HepG2 (cell line): Measurements from ENCODE around the gene MDM4. TPM values are rescaled to one million over a fixed set of nuclear protein-coding genes. Genes with fewer than 3 reads are reported as not detected.
A peak's percentile ranks its signal among the peaks of the same experiment; 100 is the strongest.

Source experiments
- FIP1L1 ChIP-seq: fragments of 200-400 bp; formaldehyde crosslinking; IDR thresholded peaks from 2 replicates; pipeline ENCODE4 v1.6.1; 2018; ENCODE audit warnings: low read depth, mild to moderate bottlenecking, low read length, moderate library complexity, borderline replicate concordance; ENCODE audit not compliant: insufficient read depth
- FOXA1 ChIP-seq, 2 experiments: fragments of 450-650 bp in 1 of 2; sonication (generic) in 1 of 2; formaldehyde crosslinking in 1 of 2; IDR thresholded peaks; 2 replicates each; pipeline versions ENCODE4 v1.4.0 to v1.6.1; 2016 to 2020; ENCODE audit warnings: missing genetic modification reagents in 1 of 2
- FOXA3 ChIP-seq: IDR thresholded peaks from 2 replicates; pipeline ENCODE4 v1.6.1; 2016; ENCODE audit warnings: missing genetic modification reagents, missing compliant biosample characterization
- GATAD2A ChIP-seq: IDR thresholded peaks from 2 replicates; pipeline ENCODE4 v1.6.1; 2016
- HNF1B ChIP-seq: sonication (generic); formaldehyde crosslinking; IDR thresholded peaks from 2 replicates; pipeline ENCODE4 v1.5.1; 2020; ENCODE audit warnings: mild to moderate bottlenecking, moderate library complexity, missing genetic modification reagents
- MBD4 ChIP-seq: IDR thresholded peaks from 2 replicates; pipeline ENCODE4 v1.6.1; 2012; ENCODE audit warnings: low read length, inconsistent platforms, borderline replicate concordance
- MED1 ChIP-seq: sonication (generic); formaldehyde crosslinking; IDR thresholded peaks from 2 replicates; pipeline ENCODE4 v1.4.0; 2020; ENCODE audit warnings: missing genetic modification reagents
- MEIS1 ChIP-seq: sonication (generic); formaldehyde crosslinking; IDR thresholded peaks from 2 replicates; pipeline ENCODE4 v1.9.0; 2021; ENCODE audit warnings: mild to moderate bottlenecking, missing genetic modification reagents, moderate library complexity, borderline replicate concordance
- TSC22D2 ChIP-seq: sonication (generic); formaldehyde crosslinking; IDR thresholded peaks from 2 replicates; pipeline ENCODE4 v1.5.1; 2020; ENCODE audit warnings: missing genetic modification reagents, mild to moderate bottlenecking, borderline replicate concordance
- ZBTB33 ChIP-seq: sonication (generic); formaldehyde crosslinking; IDR thresholded peaks from 2 replicates; pipeline ENCODE4 v1.4.0; 2020; ENCODE audit warnings: missing genetic modification reagents
- ZMYM3 ChIP-seq: sonication (generic); formaldehyde crosslinking; IDR thresholded peaks from 2 replicates; pipeline ENCODE4 v1.5.1; 2020; ENCODE audit warnings: mild to moderate bottlenecking, missing genetic modification reagents
- ZNF12 ChIP-seq: sonication (generic); formaldehyde crosslinking; IDR thresholded peaks from 2 replicates; pipeline ENCODE4 v1.5.0; 2020; ENCODE audit warnings: missing genetic modification reagents
- ZNF547 ChIP-seq: sonication (generic); formaldehyde crosslinking; IDR thresholded peaks from 2 replicates; pipeline ENCODE4 v1.5.1; 2020; ENCODE audit warnings: mild to moderate bottlenecking, missing genetic modification reagents
- ZNF607 ChIP-seq: sonication (generic); formaldehyde crosslinking; IDR thresholded peaks from 2 replicates; pipeline ENCODE4 v1.5.1; 2020; ENCODE audit warnings: missing genetic modification reagents, mild to moderate bottlenecking, borderline replicate concordance
- ZNF614 ChIP-seq: IDR thresholded peaks from 2 replicates; pipeline ENCODE4 v1.6.1; 2018; ENCODE audit warnings: missing biosample characterization, missing genetic modification reagents, inconsistent platforms, borderline replicate concordance
- ZNF670 ChIP-seq: sonication (generic); formaldehyde crosslinking; IDR thresholded peaks from 2 replicates; pipeline ENCODE4 v1.8.0; 2022; ENCODE audit warnings: mild to moderate bottlenecking, missing genetic modification reagents, borderline replicate concordance
- polyA plus RNA-seq, 8 experiments: library from polyadenylated mRNA; depleted of rRNA in 3 of 8; stranded (reverse) in 7 of 8; unstranded in 1 of 8; fragments of >200 nt; fragmentation: Illumina TruSeq in 4 of 8; extraction: Trizol in 4 of 8; gene quantifications; 2 replicates each; pipeline versions ENCODE4 v1.2.1 to v1.2.3, GENCODE V29; 2011 to 2016; ENCODE audit warnings: low read depth in 4 of 8, missing spikeins in 1 of 8, mixed read lengths in 1 of 8; ENCODE audit not compliant: insufficient read depth in 1 of 8
- total RNA-seq, 5 experiments: library from RNA; depleted of rRNA; stranded (reverse); fragments of >200 nt; fragmentation: Illumina TruSeq; extraction: Trizol; gene quantifications; 2 replicates each; pipeline ENCODE4 v1.2.3, GENCODE V29; 2016; ENCODE audit warnings: low read depth in 1 of 5

MDM4 gene
- total and polyA plus RNA-seq, 2 of the 13 experiments (the other 11 are each of a cell fraction or from before 2014, with no cell fraction given), result 14.9 to 19.0 TPM

- TF ChIP-seq HNF1B (CRISPR knock-in tag), result no peak; the same call in 1 of the 2 replicates
- no peak for TF ChIP-seq ZNF614
- peak; percentile 62 for TF ChIP-seq FOXA3 (CRISPR knock-in tag)
- TF ChIP-seq FIP1L1, result no peak
- TF ChIP-seq TSC22D2 (CRISPR knock-in tag), result peak; percentile 75; the same call in 1 of the 2 replicates
- TF ChIP-seq ZBTB33 (CRISPR knock-in tag), result 0 out of 2 replicates have a peak, but pooled peaks have one; percentile 52
- 0 out of 2 replicates have a peak, but pooled peaks have one; percentile 53 for TF ChIP-seq ZMYM3 (CRISPR knock-in tag)
- TF ChIP-seq MEIS1, result no peak
- TF ChIP-seq ZNF12 (CRISPR knock-in tag), result 0 out of 2 replicates have a peak, but pooled peaks have one; percentile 42
- no peak for TF ChIP-seq ZNF607 (CRISPR knock-in tag)
- 0 out of 2 replicates have a peak, but pooled peaks have one; percentile 40 for TF ChIP-seq MBD4
- peak; percentile 53; the same call in 1 of the 2 replicates for TF ChIP-seq MED1 (CRISPR knock-in tag)
- peak; percentile 72; the same call in 1 of the 2 replicates for TF ChIP-seq GATAD2A (CRISPR knock-in tag)
- TF ChIP-seq ZNF547 (CRISPR knock-in tag), result 0 out of 2 replicates have a peak, but pooled peaks have one; percentile 31
- peak; percentile 25 for TF ChIP-seq ZNF670 (CRISPR knock-in tag)
- no peak for TF ChIP-seq FOXA1 (IDR thresholded peaks at IDR 0.05)
- 0 out of 2 replicates have a peak, but pooled peaks have one; percentile 35 for TF ChIP-seq FOXA1 (CRISPR knock-in tag; IDR thresholded peaks at IDR 0.05)
- TF ChIP-seq, all 625 proteins: peak for 142
Observed at GRCh38 chr1:204506969-204507316, 9.3 kb upstream of the MDM4 start (continued).
